Psoas muscle (tissue), 8 donors: ENCODE measurements around the gene PAQR7. TPM values are rescaled to one million over a fixed set of nuclear protein-coding genes. Genes with fewer than 3 reads are reported as not detected.

ENCODE experiments used
- ATAC-seq, 4 donors: fragments of 200-7000 bp; cut with Tn5 transposase; one replicate each; pipeline ENCODE4 v1.9.1; 2020; ENCODE audit warnings: moderate library complexity in 3 of 4, mild to moderate bottlenecking in 2 of 4
- DNase-seq, 2 donors: peaks; one replicate each; pipeline ENCODE4 v3.0.0-alpha.2; 2020
- H3K27ac ChIP-seq: fragments of 200-600 bp; one replicate; pipeline ENCODE4 v1.8.0; 2022
- H3K27me3 ChIP-seq, 3 donors: fragments of 200-600 bp in 1 of 3; one replicate each; pipeline versions ENCODE4 v1.6.1 to v1.8.0; 2013 to 2022; ENCODE audit warnings: low read length in 2 of 3, mild to moderate bottlenecking in 2 of 3, moderate library complexity in 1 of 3; ENCODE audit not compliant: insufficient read depth in 3 of 3
- H3K36me3 ChIP-seq, 2 donors: fragments of 200-600 bp in 1 of 2; one replicate each; pipeline versions ENCODE4 v1.6.1 to v1.8.0; 2013 to 2022; ENCODE audit warnings: low read depth in 1 of 2, mild to moderate bottlenecking in 1 of 2, moderate library complexity in 1 of 2; ENCODE audit not compliant: insufficient read depth in 1 of 2
- H3K4me1 ChIP-seq: fragments of 200-600 bp; one replicate; pipeline ENCODE4 v1.8.0; 2022
- H3K4me3 ChIP-seq: fragments of 200-600 bp; one replicate; pipeline ENCODE4 v1.8.0; 2022; ENCODE audit warnings: mild to moderate bottlenecking
- H3K9me3 ChIP-seq: fragments of 200-600 bp; one replicate; pipeline ENCODE4 v1.8.0; 2022
- WGBS, 3 donors: extraction: QIAGEN DNeasy Blood & Tissue Kit; methylation state at CpG; one replicate each; pipeline versions ENCODE4 v1.1.6 to v1.1.7; 2013; 5-methylcytosine and 5-hydroxymethylcytosine counted together
- intact Hi-C, 2 donors: fragments of 100-400 bp; cut with DNase I; formaldehyde crosslinking; loops; one replicate each; pipeline versions ENCODE4 v1.11.0 to v1.14.2; 2022
- polyA plus RNA-seq, 3 donors: library from polyadenylated mRNA; stranded (reverse); fragments of 200-250 nt; gene quantifications; one replicate each; pipeline ENCODE4 v1.2.3, GENCODE V29; 2013
- total RNA-seq, 4 donors: library from RNA; stranded (reverse); fragmentation: NEBNext Ultra II Directional in 2 of 4; extraction: Animal tissue kit (Norgen Biotek cat#: 25700) in 2 of 4; gene quantifications; one replicate each; pipeline versions ENCODE4 v1.2.1 to v1.2.4, GENCODE V29; 2021 to 2023
- TF ChIP-seq, protein P1 (sequence below): fragments of 200-600 bp; IDR thresholded peaks from one replicate; pipeline ENCODE4 v1.8.0; 2022; ENCODE audit warnings: antibody characterized with exemption
- donor health status: healthy with polysubstance abuse.
- donor health status: DM: no; HTN: no; CAD: no; lungs with moderate emphysema.
- donor health status: Bipolar disorder and iron deficiency.
- donor health status: healthy.
- donor health status: DM: yes; HTN: yes; CAD: no.
- donor health status: DM: no; HTN: no; CAD: no.
- donor health status: DM: no; HTN: no; CAD: no.
- donor health status: DM: yes; HTN: yes; CAD: no.

Gene PAQR7
- total and polyA plus RNA-seq, 7 donors = 2.1 to 3.7 (median 2.3) TPM

- peaks cover 10% of the 10 kb centered on the region for H3K4me1 ChIP-seq
- intact Hi-C loops = no loop called here
- H3K36me3 ChIP-seq = no peaks in the 10 kb centered on the region
- DNase-seq (peak in 1 of 2 donors; percentile 32), ATAC-seq (no peak)
- H3K9me3 ChIP-seq = no peaks in the 10 kb centered on the region
- TF ChIP-seq, protein P1, sequence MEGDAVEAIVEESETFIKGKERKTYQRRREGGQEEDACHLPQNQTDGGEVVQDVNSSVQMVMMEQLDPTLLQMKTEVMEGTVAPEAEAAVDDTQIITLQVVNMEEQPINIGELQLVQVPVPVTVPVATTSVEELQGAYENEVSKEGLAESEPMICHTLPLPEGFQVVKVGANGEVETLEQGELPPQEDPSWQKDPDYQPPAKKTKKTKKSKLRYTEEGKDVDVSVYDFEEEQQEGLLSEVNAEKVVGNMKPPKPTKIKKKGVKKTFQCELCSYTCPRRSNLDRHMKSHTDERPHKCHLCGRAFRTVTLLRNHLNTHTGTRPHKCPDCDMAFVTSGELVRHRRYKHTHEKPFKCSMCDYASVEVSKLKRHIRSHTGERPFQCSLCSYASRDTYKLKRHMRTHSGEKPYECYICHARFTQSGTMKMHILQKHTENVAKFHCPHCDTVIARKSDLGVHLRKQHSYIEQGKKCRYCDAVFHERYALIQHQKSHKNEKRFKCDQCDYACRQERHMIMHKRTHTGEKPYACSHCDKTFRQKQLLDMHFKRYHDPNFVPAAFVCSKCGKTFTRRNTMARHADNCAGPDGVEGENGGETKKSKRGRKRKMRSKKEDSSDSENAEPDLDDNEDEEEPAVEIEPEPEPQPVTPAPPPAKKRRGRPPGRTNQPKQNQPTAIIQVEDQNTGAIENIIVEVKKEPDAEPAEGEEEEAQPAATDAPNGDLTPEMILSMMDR = no peak
- H3K4me3 ChIP-seq = no peak overlapping the region
- H3K27me3 ChIP-seq = no peaks in the 10 kb centered on the region
- 87 to 94% (median 87%) methylated on average over 5 of the region's 5 CpGs for WGBS, 3 donors
- H3K27ac ChIP-seq = no peak overlapping the region
These were observed 3.2 kb upstream of the PAQR7 start for GRCh38 chr1:25878690-25879089.

DNA sequence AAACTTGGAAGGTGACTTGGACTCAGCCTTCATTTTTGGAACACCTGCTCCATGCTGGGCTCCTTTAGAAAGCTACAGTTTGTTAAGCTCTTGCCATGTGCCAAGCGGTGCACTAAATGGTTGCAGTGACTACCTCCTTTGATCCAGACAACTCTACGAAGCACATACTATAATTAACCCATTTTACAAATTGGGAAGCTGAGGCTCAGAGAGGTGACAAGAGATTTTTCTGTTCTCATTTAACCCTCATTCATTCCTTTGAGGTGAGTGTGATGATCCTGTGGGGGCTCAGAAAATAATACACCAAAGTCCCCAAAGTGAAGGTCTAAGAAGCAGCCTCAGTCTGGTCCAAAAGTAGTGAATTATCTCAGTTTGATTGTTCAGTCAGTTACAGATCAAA is 1.6 kb upstream of the PAQR7 start:
- intact Hi-C loops = no loop called here
- H3K4me1 ChIP-seq = peaks cover 11% of the 10 kb centered on the region
- TF ChIP-seq, protein P1 = no peak
- WGBS, 3 donors = 87 to 96% (median 90%) methylated on average over 2 of the region's 2 CpGs
- no peaks in the 10 kb centered on the region for H3K36me3 ChIP-seq
- ATAC-seq (no peak), DNase-seq (peak in 1 of 2 donors; percentile 4)
- no peak overlapping the region for H3K4me3 ChIP-seq
- H3K9me3 ChIP-seq = no peaks in the 10 kb centered on the region
- no peak overlapping the region for H3K27ac ChIP-seq
- H3K27me3 ChIP-seq = no peaks in the 10 kb centered on the region

- intact Hi-C loops = no loop called here
- H3K27ac ChIP-seq = no peak overlapping the region
- ATAC-seq (no peak), DNase-seq (peak in 1 of 2 donors; percentile 11)
- peaks cover 15% of the 10 kb centered on the region for H3K4me1 ChIP-seq
- H3K4me3 ChIP-seq = no peak overlapping the region
- H3K27me3 ChIP-seq = no peaks in the 10 kb centered on the region
- TF ChIP-seq, protein P1 = no peak
- WGBS, 3 donors = 62 to 75% (median 65%) methylated on average over 2 of the region's 2 CpGs
- H3K36me3 ChIP-seq = no peaks in the 10 kb centered on the region
- H3K9me3 ChIP-seq = no peaks in the 10 kb centered on the region
These were observed 1.2 kb upstream of the PAQR7 start for GRCh38 chr1:25876693-25877077.

DNA sequence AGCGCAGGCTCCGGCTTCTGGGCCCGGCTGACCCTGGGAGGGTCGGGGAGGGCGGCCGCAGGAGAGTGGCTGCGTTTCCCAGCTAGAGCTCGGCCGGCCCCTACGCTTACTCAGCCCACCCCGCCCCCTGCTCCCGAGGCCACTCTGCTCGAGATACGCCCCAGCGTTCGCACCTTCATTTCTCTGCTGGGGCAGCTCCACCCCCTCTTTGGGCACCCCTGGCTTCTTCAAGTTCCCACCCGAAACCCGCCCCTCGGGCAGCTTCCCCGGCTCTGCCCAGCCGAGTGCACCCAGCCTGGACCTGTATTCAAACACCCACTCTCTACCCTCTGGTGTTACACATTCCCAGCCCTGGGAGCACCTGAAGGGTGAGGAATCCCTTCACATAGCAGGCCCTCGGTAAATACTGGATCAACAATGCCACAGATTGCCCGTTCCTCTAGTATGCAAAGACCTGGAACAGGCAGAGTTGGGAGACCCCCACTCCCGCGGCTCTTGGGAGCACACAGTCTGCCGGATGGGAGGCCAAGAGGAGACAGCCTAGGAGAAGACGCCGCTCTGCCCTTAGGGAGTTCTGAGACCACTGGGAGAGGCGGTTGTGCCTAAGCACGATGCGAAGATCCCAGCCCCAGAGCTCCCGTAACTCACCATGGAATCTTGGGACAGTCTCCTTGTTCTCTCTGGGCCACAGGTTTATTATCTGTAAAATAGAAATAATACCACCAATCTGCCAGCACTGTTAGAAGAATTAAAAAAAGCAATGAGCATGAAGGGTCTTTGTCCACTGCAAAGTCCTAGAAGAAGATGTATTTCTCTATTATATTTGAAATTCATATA is 566 bp upstream of the PAQR7 start:
- intact Hi-C loops = no loop called here
- H3K9me3 ChIP-seq = no peaks in the 10 kb centered on the region
- H3K27me3 ChIP-seq = no peaks in the 10 kb centered on the region
- H3K4me3 ChIP-seq = peak overlapping the region; percentile 78
- ATAC-seq (peak; percentile 20 to 62 (median 54)), DNase-seq (no peak)
- no peaks in the 10 kb centered on the region for H3K36me3 ChIP-seq
- 31 to 48% (median 32%) methylated on average over 26 to 32 of the region's 32 CpGs for WGBS, 3 donors
- TF ChIP-seq, protein P1 = no peak
- H3K4me1 ChIP-seq = peaks cover 17% of the 10 kb centered on the region
- peak overlapping the region; percentile 67 for H3K27ac ChIP-seq
